WERI-Rb-1 (cell line): Measurements from ENCODE around the gene KCTD1.

Experiments
- DNase-seq: peaks from one replicate; pipeline ENCODE4 v3.0.0-alpha.2; 2020
- H3K27ac ChIP-seq: fragments of 250-450 bp; sonication (Bioruptor Pico); 2 replicates; pipeline ENCODE4 v1.5.1; 2020; ENCODE audit warnings: mild to moderate bottlenecking, moderate library complexity
- H3K27me3 ChIP-seq: fragments of 250-450 bp; sonication (Bioruptor Pico); 2 replicates; pipeline ENCODE4 v1.5.1; 2021; ENCODE audit warnings: mild to moderate bottlenecking, low read depth, moderate library complexity; ENCODE audit not compliant: insufficient read depth, severe bottlenecking
- H3K36me3 ChIP-seq: fragments of 250-450 bp; sonication (Bioruptor Pico); 2 replicates; pipeline ENCODE4 v1.5.1; 2020; ENCODE audit warnings: mild to moderate bottlenecking, moderate library complexity
- H3K4me3 ChIP-seq: 2 replicates; pipeline ENCODE4 v1.5.1; 2011; ENCODE audit warnings: low read depth, mild to moderate bottlenecking, control low read depth, low read length
- H3K9me3 ChIP-seq: fragments of 250-450 bp; sonication (Bioruptor Pico); 2 replicates; pipeline ENCODE4 v1.5.1; 2021; ENCODE audit warnings: mild to moderate bottlenecking, moderate library complexity; ENCODE audit not compliant: severe bottlenecking
- CTCF ChIP-seq: IDR thresholded peaks from 2 replicates; pipeline ENCODE4 v1.5.1; 2011; ENCODE audit warnings: low read depth, mild to moderate bottlenecking, control low read depth, inconsistent platforms, low read length

Gene KCTD1

DNA sequence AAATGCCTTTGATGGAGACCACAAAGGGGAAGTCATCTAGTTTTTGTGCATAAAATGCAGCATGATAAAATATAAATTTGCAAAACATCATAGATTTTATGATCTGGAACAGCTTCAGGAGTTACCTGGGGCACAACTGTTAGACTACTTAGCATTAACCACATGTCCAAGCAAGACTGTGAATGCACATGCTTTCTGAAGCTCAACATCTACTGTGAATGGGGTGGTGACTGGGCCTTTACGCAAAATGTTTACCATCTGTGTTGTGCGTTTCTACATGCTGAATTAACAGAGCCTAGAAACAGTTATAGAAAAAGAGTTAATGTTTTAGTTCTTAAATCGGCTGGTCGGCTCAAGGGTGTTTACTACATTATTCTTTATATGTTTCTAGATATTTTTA is 45.5 kb downstream of the KCTD1 start:
- H3K36me3 ChIP-seq, result no peaks in the 10 kb centered on the region
- no peak for TF ChIP-seq CTCF
- H3K9me3 ChIP-seq, result no peaks in the 10 kb centered on the region
- H3K4me3 ChIP-seq, result no peak overlapping the region
- no peaks in the 10 kb centered on the region for H3K27me3 ChIP-seq
- DNase-seq, result no peak
- H3K27ac ChIP-seq, result no peak overlapping the region

DNA sequence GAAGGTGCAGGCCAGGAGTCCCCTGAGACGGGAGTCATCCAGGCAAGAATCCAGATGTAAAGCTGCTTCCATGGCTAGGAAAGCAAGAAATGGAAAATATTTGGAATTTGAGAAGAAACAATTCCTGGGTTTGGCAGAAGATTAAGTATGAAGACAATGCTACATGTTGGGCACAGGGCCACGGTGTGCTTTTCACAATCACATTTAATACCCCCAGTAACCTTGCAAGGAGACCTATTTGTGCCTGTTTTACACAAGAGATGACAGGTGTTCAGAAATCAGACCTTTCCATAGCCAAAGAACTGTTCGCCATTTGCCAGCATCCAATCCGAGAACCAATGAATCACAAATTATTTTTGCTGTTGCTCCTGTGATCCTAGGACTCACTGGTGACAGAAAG is 50.5 kb downstream of the KCTD1 start:
- no peaks in the 10 kb centered on the region; the same call in 1 of the 2 replicates for H3K36me3 ChIP-seq
- TF ChIP-seq CTCF, result no peak
- no peaks in the 10 kb centered on the region for H3K9me3 ChIP-seq
- no peak overlapping the region for H3K27ac ChIP-seq
- no peaks in the 10 kb centered on the region for H3K27me3 ChIP-seq
- no peak overlapping the region for H3K4me3 ChIP-seq
- no peak for DNase-seq

DNA sequence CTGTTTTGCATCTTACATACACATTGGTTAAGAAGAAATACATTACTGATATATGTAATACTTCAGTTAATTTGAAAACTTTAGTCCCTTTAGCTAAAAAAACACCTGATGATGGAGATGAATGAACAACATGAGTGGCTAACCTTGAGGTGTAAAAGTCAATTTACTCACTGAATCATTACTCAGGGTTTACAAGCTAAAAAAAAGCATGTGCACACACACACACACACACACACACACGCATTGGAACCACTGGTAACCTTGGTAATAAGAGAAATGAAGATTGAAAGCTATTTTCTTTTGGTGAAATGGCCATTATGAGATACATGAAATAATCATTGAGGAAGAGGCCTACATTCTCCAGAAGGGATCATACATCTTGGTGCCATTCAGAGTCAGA is 51.8 kb downstream of the KCTD1 start:
- no peak for DNase-seq
- Histone ChIP-seq H3K4me3 (no peak overlapping the region), H3K9me3 (no peaks in the 10 kb centered on the region), H3K36me3 (no peaks in the 10 kb centered on the region; the same call in 1 of the 2 replicates), H3K27ac (no peak overlapping the region), H3K27me3 (no peaks in the 10 kb centered on the region)
- no peak for TF ChIP-seq CTCF

- Histone ChIP-seq H3K9me3 (no peaks in the 10 kb centered on the region), H3K36me3 (no peaks in the 10 kb centered on the region; the same call in 1 of the 2 replicates), H3K27ac (no peak overlapping the region), H3K27me3 (no peaks in the 10 kb centered on the region), H3K4me3 (no peak overlapping the region)
- no peak for DNase-seq
- no peak for TF ChIP-seq CTCF
Measured at GRCh38 chr18:26495287-26495686, 53.1 kb downstream of the KCTD1 start.

GRCh38 chr18:26493021-26493420 is 55.3 kb downstream of the KCTD1 start:
- Histone ChIP-seq H3K9me3 (no peaks in the 10 kb centered on the region), H3K36me3 (no peaks in the 10 kb centered on the region; the same call in 1 of the 2 replicates), H3K4me3 (no peak overlapping the region), H3K27ac (no peak overlapping the region), H3K27me3 (no peaks in the 10 kb centered on the region)
- no peak for DNase-seq
- no peak for TF ChIP-seq CTCF

DNA sequence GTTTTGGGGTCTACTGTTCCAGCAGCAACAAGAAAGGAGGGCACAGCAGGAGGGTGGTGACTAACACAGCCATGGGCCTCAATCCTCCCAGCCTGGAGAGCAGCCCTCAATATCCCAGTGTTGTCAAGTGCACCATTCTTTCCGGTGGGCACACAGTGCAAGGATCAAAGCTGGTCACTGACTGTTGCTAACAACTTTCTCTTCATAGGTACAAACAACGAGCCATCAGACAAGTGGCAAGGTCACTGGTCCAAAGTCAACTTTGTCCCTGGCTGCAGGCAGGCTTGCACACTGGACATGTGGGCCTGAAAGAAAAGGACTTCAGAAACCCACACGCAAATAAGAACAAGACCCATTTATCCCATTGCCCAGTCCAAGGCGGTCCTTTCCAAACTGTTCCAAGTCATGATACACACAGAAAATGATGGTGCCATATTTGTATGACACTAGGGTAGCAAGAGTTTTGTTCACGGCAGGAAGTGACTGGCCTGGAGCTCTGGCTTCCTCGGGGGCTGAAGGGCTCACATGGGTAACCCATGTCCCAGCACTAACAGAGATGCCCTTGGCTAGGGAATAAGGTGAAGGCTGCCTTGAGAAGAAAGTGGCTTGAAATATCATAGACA is 57.0 kb downstream of the KCTD1 start:
- H3K36me3 ChIP-seq, result no peaks in the 10 kb centered on the region
- no peak overlapping the region for H3K27ac ChIP-seq
- TF ChIP-seq CTCF, result no peak

More for the DNA sequence above, 57.0 kb downstream of the KCTD1 start:
- Histone ChIP-seq H3K4me3 (no peak overlapping the region), H3K27me3 (no peaks in the 10 kb centered on the region), H3K9me3 (no peaks in the 10 kb centered on the region)
- no peak for DNase-seq
